Activated naive CD4-positive, alpha-beta T cell treated with anti-CD3 and anti-CD28 coated beads, Interleukin-2, amount 50 U/mL, for 16 hours (primary cell): ENCODE measurements around the gene ALAD.
"Not testable (repeated sequence)": the region's sequence is repeated elsewhere in the genome, so short reads cannot be mapped to it uniquely, and the experiment has no call there.

Experiments
- DNase-seq: peaks from one replicate; pipeline ENCODE4 v3.0.0-alpha.2; 2020

Gene ALAD

GRCh38 chr9:113372059-113372458 lies 29.0 kb downstream of the ALAD start:
- DNase-seq, result no peak

GRCh38 chr9:113370806-113371325 lies 30.2 kb downstream of the ALAD start:
- no peak for DNase-seq

- no peak for DNase-seq
Measured at GRCh38 chr9:113369855-113370140, 31.3 kb downstream of the ALAD start.

GRCh38 chr9:113368982-113369854 lies 31.9 kb downstream of the ALAD start:
- DNase-seq, result no peak

GRCh38 chr9:113368348-113368981 lies 32.6 kb downstream of the ALAD start:
- DNase-seq, result no peak

- DNase-seq, result not testable (repeated sequence)
Measured at GRCh38 chr9:113365652-113366051, 35.4 kb downstream of the ALAD start.

GRCh38 chr9:113364951-113365350 lies 36.1 kb downstream of the ALAD start:
- no peak for DNase-seq

GRCh38 chr9:113363336-113363735 lies 37.7 kb downstream of the ALAD start:
- no peak for DNase-seq

GRCh38 chr9:113361304-113362018 lies 39.6 kb downstream of the ALAD start:
- no peak for DNase-seq

- no peak for DNase-seq
Measured at GRCh38 chr9:113360242-113360842, 40.7 kb downstream of the ALAD start.

- no peak for DNase-seq
Measured at GRCh38 chr9:113359385-113359784, 41.7 kb downstream of the ALAD start.

- DNase-seq, result no peak
Measured at GRCh38 chr9:113356686-113357292, 44.3 kb downstream of the ALAD start.

GRCh38 chr9:113355040-113355596 lies 46.0 kb downstream of the ALAD start:
- DNase-seq, result no peak

- DNase-seq, result no peak
Measured at GRCh38 chr9:113352411-113352810, 48.7 kb downstream of the ALAD start.

- no peak for DNase-seq
Measured at GRCh38 chr9:113352006-113352405, 49.1 kb downstream of the ALAD start.

- DNase-seq, result no peak
Measured at GRCh38 chr9:113350937-113351336, 50.1 kb downstream of the ALAD start.

- DNase-seq, result no peak
Measured at GRCh38 chr9:113350107-113350661, 50.9 kb downstream of the ALAD start.

- DNase-seq, result peak; percentile 32
Measured at GRCh38 chr9:113349445-113350094, 51.5 kb downstream of the ALAD start, which contains the start of gene BSPRY. Gene BSPRY (plus strand): TSS chr9:113349541. CDS start chr9:113349580, 39 bp downstream.

GRCh38 chr9:113349066-113349444 lies 52.0 kb downstream of the ALAD start:
- no peak for DNase-seq

- DNase-seq, result no peak
Measured at GRCh38 chr9:113348437-113348836, 52.6 kb downstream of the ALAD start.

- DNase-seq, result no peak
Measured at GRCh38 chr9:113345671-113346070, 55.4 kb downstream of the ALAD start.

- DNase-seq, result no peak
Measured at GRCh38 chr9:113345190-113345589, 55.9 kb downstream of the ALAD start.
